Measurements from ENCODE around the gene NDUFB10. TPM values are rescaled to one million over a fixed set of nuclear protein-coding genes. Genes with fewer than 3 reads are reported as not detected.
"Not testable (repeated sequence)": the region's sequence is repeated elsewhere in the genome, so short reads cannot be mapped to it uniquely, and the experiment has no call there.

The NDUFB10 gene
- total RNA-seq, 1 experiment from 2014 or later = 360 TPM

DNA sequence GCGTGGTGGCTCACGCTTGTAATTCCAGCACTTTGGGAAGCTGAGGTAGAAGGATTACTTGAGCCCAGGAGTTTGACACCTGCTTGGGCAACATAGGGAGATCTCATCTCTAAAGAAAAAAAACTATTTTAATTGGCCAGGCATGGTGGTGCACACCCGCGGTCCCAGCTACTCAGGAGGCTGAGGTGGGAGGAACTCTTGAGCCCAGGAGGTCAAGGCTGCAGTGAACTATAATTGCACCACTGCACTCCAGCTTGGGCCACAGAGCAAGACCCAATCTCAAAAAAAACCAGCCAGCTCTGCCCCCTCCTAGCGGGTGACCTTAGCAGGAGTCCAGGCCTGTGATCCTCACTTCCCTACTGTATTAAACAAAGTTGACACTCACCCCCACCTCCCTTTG lies 35.2 kb upstream of the NDUFB10 start:
- DNase-seq (ENCODE audit: low spot score) = no peak

- DNase-seq (ENCODE audit: low spot score) = no peak
Observed at GRCh38 chr16:1926271-1926670, 33.1 kb upstream of the NDUFB10 start.

GRCh38 chr16:1929105-1929504 lies 30.2 kb upstream of the NDUFB10 start:
- DNase-seq (ENCODE audit: low spot score) = no peak

- peak; percentile 70 for DNase-seq (ENCODE audit: low spot score)
Observed at GRCh38 chr16:1929578-1930337, 29.6 kb upstream of the NDUFB10 start.

- DNase-seq (ENCODE audit: low spot score) = no peak
Observed at GRCh38 chr16:1930338-1930720, 29.0 kb upstream of the NDUFB10 start.

DNA sequence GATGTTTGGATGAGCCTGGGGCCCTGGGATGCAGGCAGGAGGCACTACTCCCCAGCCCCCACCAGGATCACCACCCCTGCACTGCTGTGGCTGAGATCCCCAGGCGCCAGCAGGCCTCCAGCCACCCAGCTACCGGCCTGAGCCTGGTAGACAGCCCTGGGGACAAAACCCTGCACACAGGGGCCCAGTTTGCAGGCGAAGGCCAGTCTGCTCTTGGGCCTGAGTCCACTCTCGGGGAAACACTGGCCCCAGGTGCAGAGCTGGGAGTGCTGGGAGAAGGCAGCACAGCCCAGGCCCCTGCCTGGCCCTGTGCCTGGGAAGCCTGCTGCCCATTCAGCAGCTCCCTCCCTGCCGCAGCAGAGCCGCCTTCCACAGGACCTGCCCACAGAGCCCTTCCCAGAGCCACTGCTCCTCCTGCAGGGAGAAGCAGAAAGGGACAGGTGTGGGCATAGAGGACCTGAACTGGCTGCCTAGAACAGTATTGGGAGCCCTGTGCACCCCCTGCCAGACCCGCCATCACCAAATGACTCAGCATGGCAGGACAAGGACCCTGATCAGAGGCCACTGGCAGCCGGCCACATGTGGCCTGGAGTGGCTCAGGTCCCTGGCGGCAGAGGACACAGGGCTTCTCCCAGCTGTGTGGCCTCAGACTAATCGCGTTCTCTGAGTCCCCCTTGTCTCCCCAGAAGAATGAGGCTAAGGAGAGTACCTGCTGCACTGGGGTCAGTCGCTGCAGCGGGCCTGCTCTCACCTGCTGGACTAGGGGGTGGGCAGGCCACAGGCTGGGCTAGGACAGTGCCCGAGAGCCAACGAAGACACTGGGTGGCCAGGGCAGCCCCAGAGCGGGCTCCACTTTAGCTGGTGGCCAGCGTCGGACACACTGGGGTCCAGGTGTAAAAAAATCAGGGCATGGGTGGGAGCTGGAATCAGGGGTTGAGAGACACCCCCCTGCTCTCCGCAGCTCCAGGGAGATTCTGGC lies 27.0 kb upstream of the NDUFB10 start:
- DNase-seq (ENCODE audit: low spot score) = peak; percentile 58

GRCh38 chr16:1933097-1933661 lies 26.2 kb upstream of the NDUFB10 start:
- DNase-seq (ENCODE audit: low spot score) = no peak

DNA sequence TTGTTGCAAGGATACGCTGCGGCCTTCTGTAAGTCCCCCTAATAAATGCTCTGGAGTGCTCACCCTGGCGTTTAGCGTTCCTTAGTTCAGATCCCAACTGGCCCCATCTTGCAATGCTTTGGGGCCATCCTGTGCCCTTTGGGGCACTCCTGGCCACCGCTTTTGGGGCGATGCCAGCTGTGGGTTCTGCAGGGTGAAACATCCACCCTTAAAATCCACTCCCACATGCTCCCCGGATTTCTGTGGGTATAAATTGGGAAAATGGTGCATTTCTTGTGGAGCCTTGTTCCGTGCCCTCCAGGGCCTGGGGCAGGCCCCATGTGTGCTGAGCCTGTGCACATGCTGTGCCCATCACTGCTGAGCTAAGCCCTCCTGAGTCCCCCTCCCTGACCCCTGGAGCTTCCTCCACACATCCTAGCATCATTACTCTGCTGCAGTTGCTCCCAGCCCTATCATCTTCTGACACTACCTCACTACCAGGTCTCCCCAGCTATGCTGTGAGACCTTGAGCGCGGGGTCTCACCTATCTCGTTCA lies 22.3 kb upstream of the NDUFB10 start:
- DNase-seq (ENCODE audit: low spot score) = no peak

DNA sequence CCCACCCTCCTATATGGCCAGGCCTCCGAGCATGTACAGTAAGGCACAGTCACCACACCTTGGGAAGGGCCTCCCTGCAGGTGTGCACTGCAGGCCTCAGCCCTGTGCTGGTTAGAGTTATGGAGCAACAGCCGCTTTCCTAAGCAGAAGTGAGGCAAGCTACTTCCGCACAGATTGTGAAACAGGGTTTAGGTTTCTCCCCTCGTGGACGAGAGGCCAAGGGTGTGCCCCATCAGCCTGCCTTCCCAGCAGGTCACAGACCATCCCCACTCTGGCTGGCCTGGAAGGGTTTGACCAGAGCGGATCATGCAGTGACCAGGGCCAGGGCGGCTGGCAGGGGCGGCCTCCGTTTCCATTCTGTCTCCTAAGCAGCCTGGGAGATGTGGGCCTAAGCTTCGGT lies 21.0 kb upstream of the NDUFB10 start:
- DNase-seq (ENCODE audit: low spot score) = no peak

DNA sequence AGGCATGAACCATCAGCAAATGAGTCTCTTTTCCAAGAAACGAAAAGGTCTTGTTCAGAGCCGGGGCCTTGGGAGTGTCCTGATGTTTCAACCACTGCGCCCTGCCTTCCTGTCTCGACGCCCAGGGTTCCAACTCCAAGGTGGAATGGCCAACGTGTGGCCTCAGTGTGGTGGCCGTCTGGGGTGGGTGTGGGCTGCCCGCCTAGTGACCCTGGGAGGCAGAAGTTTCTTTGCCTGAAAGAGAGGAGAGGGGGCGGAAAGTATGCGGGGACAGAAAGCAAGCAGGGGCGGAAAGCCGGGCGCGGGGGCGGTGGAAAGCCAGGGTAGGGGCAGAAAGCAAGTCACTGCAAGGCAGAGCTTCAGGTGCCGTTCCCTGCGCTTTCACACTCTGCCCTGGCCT lies 20.4 kb upstream of the NDUFB10 start:
- DNase-seq (ENCODE audit: low spot score) = no peak

- not testable (repeated sequence) for DNase-seq (ENCODE audit: low spot score)
Observed at GRCh38 chr16:1939833-1940232, 19.5 kb upstream of the NDUFB10 start.

DNA sequence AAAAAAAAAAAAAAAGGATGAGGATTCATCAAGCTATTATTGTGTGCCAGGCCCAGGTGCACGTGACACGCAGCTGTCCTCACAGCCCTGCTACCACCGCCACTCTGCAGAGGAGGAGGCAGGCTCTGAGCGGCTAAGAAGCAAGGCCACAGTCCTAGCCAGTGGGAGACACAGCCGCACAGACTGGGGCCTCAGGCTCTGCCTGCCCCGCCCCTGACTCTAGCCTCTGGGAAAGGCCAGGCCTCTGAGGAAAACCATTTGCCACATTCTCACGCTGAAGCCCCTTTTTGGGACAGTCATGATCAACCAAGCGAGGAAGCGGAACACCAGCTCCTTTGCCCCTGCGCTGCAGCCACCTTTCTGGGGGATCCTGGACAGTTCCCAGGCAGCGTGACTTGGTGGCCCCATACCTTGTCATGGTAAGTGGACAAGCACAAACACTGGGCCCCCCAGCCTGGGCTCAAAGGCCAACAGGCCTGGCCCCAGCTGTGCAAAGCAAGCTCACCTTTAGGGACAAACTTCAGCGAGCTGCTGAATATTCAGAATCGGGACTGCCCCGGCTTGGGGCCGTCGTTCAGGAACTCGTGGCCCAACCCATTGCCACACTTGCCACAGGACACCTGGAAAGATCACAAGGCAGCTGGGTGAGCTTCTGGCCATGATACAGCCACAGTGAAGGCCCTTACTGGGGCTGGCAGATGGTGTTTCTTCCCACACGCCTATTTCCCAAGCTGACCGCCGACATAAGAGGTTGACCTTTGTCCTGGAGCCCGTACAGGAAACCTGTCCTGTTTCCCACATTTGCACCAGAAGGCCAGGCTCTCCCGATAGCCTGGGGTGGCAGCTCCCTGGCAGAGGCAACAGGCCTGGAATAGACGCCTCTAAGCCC lies 18.8 kb upstream of the NDUFB10 start:
- no peak for DNase-seq (ENCODE audit: low spot score)

DNA sequence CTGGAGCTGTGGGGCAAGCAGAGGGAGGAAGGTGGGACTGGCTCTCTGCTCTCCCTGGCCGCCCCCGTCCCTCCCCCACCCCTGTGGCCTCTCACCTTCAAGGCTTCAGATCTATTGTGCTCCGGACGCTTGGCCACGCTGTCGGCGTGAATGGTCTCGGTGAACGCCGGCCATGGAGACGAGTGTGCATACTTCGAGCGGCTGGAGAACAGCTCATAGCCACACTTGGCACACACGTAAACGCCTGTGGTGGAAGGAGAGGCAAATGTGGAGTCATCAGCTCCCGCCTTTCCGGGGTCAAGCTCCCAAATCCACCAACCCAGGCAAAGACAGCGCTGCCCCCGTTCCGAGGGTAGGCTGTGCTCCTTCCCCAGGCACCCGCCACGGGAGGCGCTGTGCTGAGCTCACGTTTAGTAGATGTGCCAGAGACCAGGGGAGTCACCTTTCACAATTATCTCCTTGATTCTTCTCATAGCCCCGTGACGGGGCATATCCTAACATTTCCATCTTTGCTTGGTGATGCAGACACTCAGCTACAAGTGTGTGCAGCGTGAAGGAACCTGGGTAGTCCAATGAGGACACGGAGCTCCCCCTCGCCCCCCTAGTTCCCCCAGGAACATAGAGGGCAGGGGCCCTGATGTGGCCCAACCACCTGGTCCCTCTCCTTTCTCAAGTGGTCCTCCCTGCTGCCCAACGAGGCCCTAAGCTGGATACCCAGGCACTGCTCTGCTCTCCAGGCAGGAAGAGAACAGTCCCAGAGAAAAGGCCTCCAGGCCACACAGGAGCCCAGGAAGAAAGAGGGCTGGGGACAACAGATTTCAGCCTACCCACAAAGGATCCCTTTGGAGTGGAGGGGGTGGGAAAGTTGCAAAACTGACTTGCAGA lies 17.9 kb upstream of the NDUFB10 start:
- DNase-seq (ENCODE audit: low spot score) = no peak

- DNase-seq (ENCODE audit: low spot score) = no peak
Observed at GRCh38 chr16:1942047-1942809, 17.1 kb upstream of the NDUFB10 start.

DNA sequence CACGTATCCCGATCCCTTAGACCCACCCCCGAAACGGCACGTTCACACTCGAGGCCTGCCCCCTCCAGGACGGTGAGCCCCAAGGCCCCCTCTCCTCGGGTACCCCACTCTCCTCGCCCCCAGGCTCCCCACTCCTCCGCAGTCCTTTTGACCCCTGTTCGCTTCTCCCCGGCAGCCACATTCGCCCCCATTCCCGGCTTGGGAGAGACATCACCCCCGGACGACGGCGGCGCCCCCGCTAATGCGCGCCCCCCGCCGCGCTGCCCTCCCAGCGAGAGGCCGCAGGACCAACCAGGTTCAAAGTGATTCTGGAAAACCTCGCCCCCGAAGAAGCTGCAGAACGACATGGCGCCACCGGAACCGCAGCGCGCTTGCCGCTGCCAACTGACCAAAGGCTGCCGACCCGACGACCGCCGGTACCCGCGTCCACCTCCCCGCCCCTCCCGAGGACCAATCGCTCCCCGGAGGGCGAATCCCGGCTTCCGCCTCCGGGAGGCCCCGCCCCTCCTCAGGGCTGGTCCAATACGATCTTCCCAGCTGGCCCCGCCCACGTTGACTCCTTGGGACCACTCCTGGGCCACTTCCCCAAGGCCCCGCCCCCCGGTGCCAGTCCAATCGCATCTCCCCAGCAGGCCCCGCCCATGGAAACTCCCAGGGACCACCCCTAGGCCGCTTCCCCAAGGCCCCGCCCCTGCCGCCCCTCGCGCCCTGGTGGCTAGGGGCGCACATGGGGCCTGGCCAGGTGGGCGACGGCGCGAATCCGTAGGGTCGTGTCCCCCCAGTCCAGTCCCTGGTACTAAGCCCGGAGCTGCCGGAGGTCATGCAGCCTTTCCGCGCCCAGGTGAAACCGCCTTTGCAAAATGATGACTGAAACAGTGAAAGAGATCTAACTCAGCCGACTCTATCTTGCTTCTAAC lies 16.3 kb upstream of the NDUFB10 start, which contains the start of gene MSRB1:
Gene MSRB1 (minus strand): TSS at position 390 of the 917 bp plus-strand sequence. CDS start 43 bp downstream, at position 347.
- DNase-seq (ENCODE audit: low spot score) = peak; percentile 97

GRCh38 chr16:1944612-1945199 lies 14.6 kb upstream of the NDUFB10 start:
- DNase-seq (ENCODE audit: low spot score) = no peak

- no peak for DNase-seq (ENCODE audit: low spot score)
Observed at GRCh38 chr16:1945559-1946391, 13.6 kb upstream of the NDUFB10 start.
